GM19395 (cell line): ENCODE results near the gene NKD2.
"Not testable (repeated sequence)": the region's sequence is repeated elsewhere in the genome, so short reads cannot be mapped to it uniquely, and the experiment has no call there.

Source experiments
- ATAC-seq: cut with Tn5 transposase; IDR thresholded peaks from one replicate; pipeline ENCODE4 v1.9.1; 2021; ENCODE audit warnings: mild to moderate bottlenecking, moderate library complexity; ENCODE audit not compliant: unreplicated experiment

The NKD2 gene

DNA sequence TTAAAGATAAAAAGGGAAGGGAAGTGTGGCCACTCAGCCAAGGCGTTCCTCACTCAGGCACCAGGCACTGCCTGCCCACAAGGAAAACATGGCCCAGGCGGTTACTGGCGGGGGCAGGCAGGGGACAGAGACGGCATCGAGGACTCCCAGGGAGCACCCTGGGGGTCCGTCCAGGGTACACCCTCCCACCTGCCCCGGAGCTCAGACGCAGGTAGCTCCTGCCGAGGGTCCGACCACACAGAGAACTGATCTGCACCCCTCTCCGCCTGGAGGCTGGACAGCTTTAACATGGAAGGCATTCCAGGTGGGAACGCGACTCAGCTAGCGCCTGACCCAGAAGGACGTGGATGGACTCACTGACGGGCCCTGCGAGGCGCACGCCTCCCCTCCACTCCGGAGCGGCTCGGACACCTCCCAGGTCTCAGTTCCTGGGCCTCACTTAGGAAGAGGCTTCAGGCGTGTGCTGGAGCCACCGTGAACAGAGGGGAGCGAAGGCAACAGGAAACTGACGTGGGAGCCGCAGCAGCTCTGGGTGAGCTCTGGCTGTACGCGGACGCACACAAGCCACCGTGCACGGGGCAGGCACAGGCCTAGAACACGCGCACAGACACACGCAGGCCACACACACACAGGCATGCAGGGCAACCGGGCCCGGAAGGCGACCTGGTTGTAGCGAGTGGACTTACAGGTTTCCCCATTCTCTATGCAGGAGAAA lies 47.5 kb downstream of the NKD2 start:
- ATAC-seq: no peak

DNA sequence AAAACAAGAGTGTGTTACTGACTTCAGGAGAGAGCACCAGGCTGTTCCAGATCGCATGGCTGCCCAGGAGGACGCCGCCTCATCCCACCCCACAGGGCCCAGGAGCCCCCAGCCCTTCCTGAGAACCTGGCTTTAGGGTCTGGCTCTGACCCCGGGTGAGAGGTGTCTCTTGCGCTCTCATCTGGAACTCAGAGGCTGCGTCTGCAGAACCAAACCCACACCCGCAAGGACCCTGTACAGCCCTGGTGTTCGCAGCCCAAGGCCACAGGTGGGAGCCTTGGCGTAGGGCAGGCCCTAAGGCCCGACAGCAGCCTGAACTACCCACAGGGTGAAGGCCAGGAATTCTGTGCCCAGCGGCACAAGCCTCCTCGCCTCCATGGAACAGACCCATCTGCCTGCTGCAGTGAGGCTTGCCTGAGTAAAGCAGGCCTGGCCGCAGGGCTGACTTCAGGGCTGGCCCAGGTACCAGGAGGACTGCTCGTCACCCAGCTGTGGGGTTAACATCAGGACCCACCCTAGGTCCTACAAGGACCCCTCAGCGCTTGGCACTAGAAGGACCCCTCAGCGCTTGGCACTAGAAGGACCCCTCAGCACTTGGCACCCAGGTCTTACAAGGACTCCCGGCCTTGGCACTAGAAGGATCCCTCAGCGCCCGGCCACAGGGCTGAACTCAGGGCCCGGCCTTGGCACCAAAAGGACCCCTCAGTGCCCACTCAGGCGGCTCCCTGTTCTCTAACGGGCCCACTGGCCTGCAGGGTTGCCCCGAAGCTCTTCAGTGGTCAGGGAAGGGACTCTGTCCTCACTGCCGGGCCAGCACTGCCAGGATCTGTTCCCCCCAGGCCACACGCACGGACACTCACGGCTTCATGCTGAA lies 48.2 kb downstream of the NKD2 start:
- ATAC-seq: no peak

DNA sequence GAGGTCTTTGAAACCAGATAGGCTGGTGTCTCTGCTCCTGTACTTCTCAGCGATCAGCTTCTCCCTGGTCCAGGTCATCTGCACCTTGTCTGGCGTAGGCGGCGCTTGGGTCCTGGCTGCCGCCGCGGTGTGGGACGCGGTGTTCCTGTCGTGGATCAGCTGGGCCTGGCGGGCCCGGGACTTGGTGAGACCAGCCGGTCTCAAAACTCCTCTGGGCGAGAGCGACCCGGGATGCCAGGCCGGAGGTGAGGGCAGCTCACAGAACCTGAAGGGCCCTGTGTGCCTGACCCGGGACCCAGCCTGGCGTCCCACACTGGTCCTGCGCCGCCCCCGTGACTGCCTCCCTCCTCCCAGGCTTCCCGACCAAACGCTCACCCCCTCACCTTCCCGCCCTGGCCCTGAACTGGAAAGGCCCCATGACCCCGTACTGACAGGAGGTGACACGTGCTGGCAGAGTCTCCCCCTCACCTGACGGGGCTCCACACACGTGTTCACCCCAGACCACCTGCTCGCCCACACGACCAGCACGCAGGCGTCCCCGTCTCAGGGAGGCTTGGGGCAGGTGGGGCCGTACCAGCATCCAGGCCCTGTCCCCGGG lies 49.0 kb downstream of the NKD2 start:
- ATAC-seq: no peak

DNA sequence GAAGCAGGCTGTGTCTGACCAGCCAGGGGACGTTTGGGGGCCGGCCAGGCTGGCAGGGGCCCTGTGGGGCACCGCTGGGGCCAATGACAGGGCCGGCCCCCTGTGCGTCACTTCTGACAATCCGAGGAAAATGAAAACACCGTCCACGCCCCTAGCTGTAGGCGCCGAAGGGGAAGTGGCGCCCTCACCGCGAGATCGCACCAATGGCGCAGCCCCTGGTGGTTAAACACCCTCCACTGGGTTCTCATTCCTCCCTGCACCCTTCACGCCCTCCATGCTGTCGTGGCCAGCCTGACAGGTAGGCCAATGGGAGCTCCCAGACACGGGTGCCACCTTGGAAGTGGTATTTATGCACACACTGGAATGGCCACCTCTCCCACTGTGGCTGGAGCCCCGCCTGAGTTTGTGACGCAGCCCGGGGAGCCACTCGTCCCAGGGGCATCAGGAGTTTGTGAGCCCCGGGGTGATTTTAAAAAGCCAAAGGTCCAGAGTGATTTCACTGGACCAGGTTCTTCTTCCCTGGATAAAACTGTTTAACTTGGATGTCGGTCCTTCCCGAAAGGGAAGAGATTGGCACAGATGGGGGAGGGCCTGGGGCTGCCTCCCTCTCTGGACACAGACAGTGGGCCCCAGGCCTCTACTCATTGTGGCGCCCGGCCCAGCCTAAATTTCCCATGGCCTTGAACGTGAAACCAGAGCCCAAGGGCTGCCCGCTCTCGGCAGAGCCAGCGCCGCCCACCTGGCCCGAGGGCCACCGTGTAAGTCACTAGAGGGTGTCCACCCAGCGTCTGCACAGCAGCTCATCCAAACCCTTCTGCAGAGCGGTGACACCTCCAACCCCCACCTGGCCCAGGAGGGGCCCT lies 49.7 kb downstream of the NKD2 start:
- ATAC-seq: no peak

DNA sequence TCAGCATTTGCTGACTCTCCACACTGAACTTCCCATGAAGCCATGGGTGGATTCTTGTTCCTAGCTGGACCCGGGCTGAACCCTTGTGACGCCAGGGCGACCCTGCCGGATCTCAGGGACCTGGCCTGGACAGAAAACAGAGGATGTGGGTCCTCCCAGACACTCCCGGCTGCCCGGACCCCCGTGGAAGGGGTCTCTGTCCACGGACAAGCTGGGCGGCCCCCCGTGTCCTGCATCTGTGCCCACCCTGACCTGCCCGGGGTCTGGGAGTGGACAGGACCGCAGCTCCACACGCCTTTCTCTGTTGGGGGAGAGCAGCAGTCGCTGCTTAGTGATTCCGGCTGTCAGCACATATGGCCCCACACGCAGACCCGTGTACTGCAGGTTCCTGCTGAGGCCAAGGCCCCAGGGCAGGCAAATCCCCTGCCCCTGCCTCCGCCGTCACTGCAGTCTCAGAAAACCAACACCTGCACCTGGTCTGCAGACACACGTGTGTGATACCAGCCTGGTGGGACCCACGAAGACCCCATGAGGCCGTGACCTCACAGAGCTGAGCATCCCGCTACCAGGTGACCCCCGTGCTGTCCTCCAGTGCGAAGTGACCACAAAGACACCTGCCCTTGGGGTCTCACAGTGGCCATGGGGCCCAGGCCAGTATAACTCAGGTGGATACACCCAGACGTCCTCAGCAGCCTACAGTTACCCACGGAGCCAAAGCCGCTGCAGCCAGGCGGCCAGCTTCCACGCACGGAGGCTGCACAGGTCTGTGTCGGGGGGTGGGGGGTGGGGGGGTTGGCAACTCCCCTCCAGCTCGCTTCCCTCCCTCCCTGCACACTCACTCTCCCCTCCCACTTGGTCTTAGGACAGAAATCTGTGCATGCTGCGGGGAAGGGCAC lies 50.6 kb downstream of the NKD2 start:
- no peak for ATAC-seq

DNA sequence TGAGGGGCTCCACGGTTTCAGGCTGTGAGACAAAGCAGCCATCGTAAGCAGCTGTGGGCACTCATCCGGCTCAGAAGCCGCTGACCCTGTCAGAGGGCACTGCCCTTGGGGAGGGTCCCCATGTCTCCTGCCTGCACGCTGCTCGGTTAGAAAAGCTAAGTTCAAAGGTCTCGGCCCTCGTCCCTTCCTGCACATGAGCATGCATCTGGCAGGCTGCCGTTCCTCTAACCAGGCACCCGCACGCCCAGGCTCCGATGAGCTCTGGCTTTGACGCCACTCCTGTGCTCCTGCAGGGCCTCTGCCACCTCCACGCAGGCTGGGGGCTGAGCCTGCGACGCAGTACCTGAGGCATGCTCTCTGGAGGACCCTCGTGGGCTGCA lies 51.3 kb downstream of the NKD2 start:
- no peak for ATAC-seq

DNA sequence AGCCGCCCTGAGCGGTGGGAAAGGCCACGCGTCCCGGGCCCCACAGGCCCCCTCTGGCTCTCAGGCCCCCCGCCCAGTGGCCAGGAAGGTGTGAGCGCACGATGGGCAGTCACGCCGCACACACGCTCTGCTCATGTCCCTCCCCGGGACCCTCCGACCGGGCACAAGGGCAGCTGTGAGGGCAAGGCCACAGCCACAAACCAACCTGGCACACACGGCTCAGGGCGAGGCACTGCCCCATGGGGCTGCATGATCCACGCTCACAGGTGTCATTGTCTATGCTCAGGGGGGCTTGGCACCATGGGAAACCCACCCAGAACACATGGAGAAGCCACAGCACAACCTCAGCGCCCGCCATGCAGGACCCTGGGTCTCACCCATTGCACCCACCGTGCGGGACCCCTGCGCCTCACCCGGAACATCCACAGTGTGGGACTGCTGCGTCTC lies 52.0 kb downstream of the NKD2 start:
- ATAC-seq: no peak

DNA sequence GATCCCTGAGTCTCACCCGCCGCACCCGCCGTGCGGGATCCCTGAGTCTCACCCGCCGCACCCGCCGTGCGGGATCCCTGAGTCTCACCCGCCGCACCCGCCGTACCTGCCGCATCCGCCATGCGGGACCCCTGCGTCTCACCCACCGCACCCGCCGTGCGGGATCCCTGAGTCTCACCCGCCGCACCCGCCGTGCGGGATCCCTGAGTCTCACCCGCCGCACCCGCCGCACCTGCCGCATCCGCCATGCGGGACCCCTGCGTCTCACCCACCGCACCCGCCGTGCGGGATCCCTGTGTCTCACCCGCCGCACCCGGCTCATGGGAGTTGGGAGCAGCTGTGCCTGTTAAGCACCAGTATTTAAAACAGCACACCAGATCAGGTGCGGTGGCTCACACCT lies 52.7 kb downstream of the NKD2 start:
- not testable (repeated sequence) for ATAC-seq

DNA sequence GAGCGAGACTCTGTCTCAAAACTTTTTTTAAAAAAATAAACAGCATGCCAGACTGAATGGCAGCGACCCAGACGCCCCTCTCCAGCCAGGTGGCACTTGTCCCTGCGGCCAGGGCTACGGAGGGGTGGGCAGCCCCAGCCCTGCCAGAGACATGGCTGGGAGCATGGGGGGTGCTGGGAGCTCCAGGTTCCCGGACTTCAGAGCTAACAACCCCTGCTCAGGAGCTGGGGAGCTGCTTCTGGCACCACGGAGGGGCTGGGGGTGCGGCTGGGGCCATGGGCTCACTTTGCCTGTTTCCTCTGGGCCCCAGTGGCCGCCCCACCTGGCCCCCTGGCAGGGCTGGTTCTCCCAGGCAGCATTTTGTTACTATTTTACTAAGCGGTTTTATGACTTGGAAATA lies 53.3 kb downstream of the NKD2 start:
- ATAC-seq: no peak

- ATAC-seq: no peak
Observed at GRCh38 chr5:1062761-1063568, 54.4 kb downstream of the NKD2 start.

GRCh38 chr5:1063661-1064382 lies 55.2 kb downstream of the NKD2 start:
- no peak for ATAC-seq

DNA sequence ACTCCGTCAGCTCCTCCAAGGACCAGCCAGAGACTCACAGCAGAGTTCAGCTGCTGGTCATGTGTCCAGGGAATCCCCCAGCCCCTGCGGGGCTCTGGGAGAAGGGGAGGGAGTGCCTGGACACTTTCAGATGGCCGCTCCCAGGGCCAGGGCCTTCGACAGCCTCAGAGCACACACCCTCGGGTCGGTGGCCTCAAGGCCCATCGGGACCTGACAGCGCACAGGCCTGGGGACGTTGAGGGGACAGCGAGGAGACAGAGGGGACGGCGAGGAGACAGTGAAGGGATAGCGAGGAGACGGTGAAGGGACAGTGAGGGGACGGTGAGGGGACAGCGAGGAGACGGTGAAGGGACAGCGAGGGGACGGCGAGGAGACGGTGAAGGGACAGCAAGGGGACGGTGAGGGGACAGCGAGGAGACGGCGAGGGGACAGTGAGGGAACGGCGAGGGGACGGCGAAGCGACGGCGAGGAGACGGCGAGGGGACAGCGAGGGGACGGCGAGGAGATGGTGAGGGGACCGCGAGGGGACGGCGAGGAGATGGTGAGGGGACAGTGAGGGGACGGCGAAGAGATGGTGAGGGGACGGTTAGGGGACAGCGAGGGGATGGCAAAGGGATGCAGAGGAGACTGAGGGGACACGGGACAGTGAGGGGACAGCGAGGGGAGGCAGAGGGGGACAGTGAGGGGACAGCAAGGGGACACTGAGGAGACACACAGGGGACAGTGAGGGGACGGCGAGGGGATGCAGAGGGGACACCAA lies 56.0 kb downstream of the NKD2 start:
- ATAC-seq: no peak

DNA sequence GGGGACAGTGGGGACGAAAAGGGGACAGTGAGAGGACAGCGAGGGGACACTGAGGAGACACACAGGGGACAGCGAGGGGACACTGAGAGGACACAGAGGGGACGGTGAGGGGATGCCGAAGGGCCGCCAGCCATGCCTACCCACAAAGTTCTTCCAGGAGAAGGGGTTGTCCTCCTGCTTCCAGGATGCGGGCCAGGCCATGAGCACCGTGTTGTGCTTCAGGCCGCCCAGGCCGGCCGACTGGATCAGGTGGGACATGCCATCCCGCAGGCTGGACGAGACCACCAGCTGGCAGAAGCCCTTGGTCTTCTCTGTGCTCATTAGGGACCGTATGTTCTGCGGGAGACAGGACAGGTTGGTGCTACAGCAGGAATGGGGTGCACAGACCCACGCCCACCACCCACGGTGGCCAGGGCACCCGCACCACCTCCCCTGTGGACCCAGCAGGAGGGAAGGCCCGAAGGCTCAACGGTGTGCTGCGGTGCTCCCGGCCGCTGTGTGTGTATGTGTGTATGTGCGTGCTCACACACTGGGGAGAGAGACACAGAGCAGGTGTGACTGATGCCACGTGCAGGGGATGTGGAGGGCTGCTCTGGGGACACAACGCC lies 56.6 kb downstream of the NKD2 start:
- no peak for ATAC-seq

DNA sequence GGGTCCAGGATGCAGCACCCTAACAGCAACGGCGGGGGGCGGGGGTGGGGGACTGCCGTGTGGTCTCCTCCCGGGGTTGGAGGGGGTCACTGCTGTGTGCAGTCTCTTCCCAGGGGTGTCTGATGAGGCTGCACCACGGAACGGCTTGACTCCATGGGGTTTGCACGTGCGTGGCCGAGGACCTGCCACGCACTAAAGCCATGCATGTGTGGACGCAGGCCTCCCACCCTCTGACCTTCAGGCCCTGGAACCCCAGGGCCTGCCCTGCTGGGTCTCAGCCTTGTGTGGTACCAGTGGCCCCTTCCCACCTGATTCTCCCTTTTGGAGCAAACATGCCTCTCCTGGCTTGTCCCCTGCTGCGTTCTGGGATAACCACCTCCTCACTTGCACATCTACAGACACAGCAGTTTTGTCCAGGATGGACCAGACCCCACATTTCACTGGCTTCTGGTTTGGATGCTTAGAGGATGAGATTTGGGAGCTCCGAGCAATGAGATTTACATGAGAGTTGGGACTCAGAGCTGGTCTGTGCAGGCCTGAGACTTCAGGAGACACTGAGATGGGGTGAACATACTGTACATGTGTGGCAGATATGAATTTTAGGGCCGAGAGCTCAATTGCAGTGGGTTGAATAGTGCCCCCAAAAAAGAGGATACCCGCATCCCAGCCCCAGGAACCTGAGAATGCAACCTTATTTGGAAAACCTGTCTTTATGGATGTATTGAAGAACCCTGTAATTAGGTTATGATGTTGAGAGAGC lies 57.5 kb downstream of the NKD2 start:
- ATAC-seq: no peak

DNA sequence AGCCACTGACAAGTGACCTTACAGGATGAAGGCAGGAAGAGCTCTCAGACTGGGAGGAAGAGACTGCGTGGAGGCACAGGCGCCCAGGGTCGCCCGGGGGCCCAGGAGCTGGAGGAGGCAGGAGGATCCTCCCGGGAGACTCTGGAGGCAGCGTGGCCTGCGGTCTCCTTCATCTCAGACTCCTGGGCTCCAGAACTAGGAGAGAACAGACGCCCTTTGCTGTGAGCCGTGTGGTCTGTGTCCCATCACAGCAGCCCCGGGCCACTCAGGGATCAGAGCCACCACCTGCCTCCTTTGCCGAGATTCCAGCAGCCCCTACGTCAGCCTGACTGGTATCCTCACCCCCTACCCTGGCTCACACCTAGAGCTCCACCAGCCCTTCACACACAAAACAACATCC lies 58.1 kb downstream of the NKD2 start:
- no peak for ATAC-seq
